ENCODE results near the gene DGKI. TPM values are rescaled to one million over a fixed set of nuclear protein-coding genes. Genes with fewer than 3 reads are reported as not detected.

Gene DGKI
- total RNA-seq, 4 donors from 2014 or later, result 0.66 to 2.9 (median 1.7) TPM

DNA sequence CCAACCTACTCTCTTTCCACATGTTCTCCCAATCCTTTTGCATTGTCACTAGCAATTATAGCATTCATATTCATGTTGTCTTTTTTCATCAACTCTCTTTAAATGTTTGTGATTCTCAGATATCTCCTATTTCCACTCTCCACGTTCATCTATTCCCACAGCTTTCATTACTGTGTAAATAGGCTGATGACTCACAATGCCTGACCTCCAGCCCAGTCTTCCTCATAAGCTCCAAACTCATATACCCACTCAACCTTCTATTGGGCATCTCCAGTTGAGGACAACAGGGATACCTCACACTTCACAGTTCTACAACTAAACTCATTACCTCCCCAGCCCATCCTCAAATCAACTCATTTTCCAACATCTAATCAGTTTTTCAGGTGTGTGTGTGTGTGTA lies 194.1 kb downstream of the DGKI start:
- peaks cover 4 to 17% (median 9%) of the 10 kb centered on the region in 4 donors for H3K4me1 ChIP-seq
- no peak overlapping the region for H3K4me3 ChIP-seq
- intact Hi-C loops (cut with DNase I), result no loop called here
- no peaks in the 10 kb centered on the region for H3K9me3 ChIP-seq
- no peak for TF ChIP-seq POLR2A (IDR thresholded peaks at IDR 0.05; ENCODE audit: low read depth)
- TF ChIP-seq EP300 (IDR thresholded peaks at IDR 0.05), result no peak
- TF ChIP-seq, protein P1, sequence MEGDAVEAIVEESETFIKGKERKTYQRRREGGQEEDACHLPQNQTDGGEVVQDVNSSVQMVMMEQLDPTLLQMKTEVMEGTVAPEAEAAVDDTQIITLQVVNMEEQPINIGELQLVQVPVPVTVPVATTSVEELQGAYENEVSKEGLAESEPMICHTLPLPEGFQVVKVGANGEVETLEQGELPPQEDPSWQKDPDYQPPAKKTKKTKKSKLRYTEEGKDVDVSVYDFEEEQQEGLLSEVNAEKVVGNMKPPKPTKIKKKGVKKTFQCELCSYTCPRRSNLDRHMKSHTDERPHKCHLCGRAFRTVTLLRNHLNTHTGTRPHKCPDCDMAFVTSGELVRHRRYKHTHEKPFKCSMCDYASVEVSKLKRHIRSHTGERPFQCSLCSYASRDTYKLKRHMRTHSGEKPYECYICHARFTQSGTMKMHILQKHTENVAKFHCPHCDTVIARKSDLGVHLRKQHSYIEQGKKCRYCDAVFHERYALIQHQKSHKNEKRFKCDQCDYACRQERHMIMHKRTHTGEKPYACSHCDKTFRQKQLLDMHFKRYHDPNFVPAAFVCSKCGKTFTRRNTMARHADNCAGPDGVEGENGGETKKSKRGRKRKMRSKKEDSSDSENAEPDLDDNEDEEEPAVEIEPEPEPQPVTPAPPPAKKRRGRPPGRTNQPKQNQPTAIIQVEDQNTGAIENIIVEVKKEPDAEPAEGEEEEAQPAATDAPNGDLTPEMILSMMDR (IDR thresholded peaks at IDR 0.05), result no peak
- TF ChIP-seq POLR2AphosphoS5 (IDR thresholded peaks at IDR 0.05), result no peak
- no peak for DNase-seq (ENCODE audit: extremely low spot score)
- no peak overlapping the region for H3K27ac ChIP-seq (replicated peaks in 1 of 4)
- WGBS, result 70% methylated on average over 1 of the region's 1 CpG
- no peaks in the 10 kb centered on the region for H3K27me3 ChIP-seq
- no peaks in the 10 kb centered on the region for H3K36me3 ChIP-seq

- Histone ChIP-seq H3K4me3 (no peak overlapping the region), H3K4me1 (no peaks in the 10 kb centered on the region), H3K36me3 (no peaks in the 10 kb centered on the region), H3K27ac (replicated peaks in 1 of 4) (no peak overlapping the region), H3K9me3 (no peaks in the 10 kb centered on the region), H3K27me3 (peaks cover 0 to 3% (median 0%) of the 10 kb centered on the region in 4 donors)
- WGBS, result 84% methylated on average over 3 of the region's 3 CpGs
- DNase-seq (ENCODE audit: extremely low spot score), result no peak
- intact Hi-C loops (cut with DNase I), result no loop called here
- TF ChIP-seq POLR2AphosphoS5 (IDR thresholded peaks at IDR 0.05) (no peak), EP300 (IDR thresholded peaks at IDR 0.05) (no peak), POLR2A (IDR thresholded peaks at IDR 0.05; ENCODE audit: low read depth) (no peak)
- TF ChIP-seq, protein P1 (IDR thresholded peaks at IDR 0.05), result no peak
Measured at GRCh38 chr7:137647905-137648565, 198.7 kb downstream of the DGKI start.

- Histone ChIP-seq H3K27ac (replicated peaks in 1 of 4) (no peak overlapping the region), H3K9me3 (no peaks in the 10 kb centered on the region), H3K36me3 (no peaks in the 10 kb centered on the region), H3K4me1 (peaks cover 0 to 4% (median 0%) of the 10 kb centered on the region in 4 donors), H3K4me3 (no peak overlapping the region), H3K27me3 (peaks cover 0 to 3% (median 0%) of the 10 kb centered on the region in 4 donors)
- DNase-seq (ENCODE audit: extremely low spot score), result no peak
- intact Hi-C loops (cut with DNase I), result no loop called here
- TF ChIP-seq, protein P1 (IDR thresholded peaks at IDR 0.05), result no peak
- TF ChIP-seq POLR2A (IDR thresholded peaks at IDR 0.05; ENCODE audit: low read depth) (no peak), EP300 (IDR thresholded peaks at IDR 0.05) (no peak), POLR2AphosphoS5 (IDR thresholded peaks at IDR 0.05) (no peak)
- WGBS, result 22% methylated on average over 2 of the region's 2 CpGs
Measured at GRCh38 chr7:137642472-137642871, 204.3 kb downstream of the DGKI start.

DNA sequence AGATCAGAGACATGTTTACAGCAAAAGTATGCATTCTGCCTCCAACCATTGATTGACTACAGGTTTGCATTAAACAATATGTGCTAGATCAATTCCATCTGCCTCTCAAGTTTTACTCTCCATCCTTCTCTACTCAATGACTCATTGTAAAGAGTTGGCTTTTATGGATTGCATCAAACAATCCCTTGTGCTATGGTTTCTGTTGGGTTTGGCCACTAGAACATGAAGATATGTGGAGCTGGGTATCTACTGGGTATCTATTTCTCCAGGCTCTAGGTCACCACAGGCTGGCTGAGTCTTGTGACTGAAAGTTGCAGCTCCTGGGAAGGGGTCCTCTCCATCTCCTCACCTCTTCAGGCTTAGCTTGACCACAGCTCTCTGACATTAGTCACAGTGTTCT lies 204.7 kb downstream of the DGKI start:
- Histone ChIP-seq H3K4me1 (peaks cover 0 to 4% (median 0%) of the 10 kb centered on the region in 4 donors), H3K9me3 (no peaks in the 10 kb centered on the region), H3K4me3 (no peak overlapping the region), H3K36me3 (no peaks in the 10 kb centered on the region), H3K27me3 (peaks cover 0 to 3% (median 0%) of the 10 kb centered on the region in 4 donors), H3K27ac (replicated peaks in 1 of 4) (no peak overlapping the region)
- no peak for TF ChIP-seq EP300 (IDR thresholded peaks at IDR 0.05)
- TF ChIP-seq, protein P1 (IDR thresholded peaks at IDR 0.05), result no peak
- TF ChIP-seq POLR2AphosphoS5 (IDR thresholded peaks at IDR 0.05), result no peak
- no peak for TF ChIP-seq POLR2A (IDR thresholded peaks at IDR 0.05; ENCODE audit: low read depth)
- DNase-seq (ENCODE audit: extremely low spot score), result no peak
- intact Hi-C loops (cut with DNase I), result no loop called here

- Histone ChIP-seq H3K4me3 (no peak overlapping the region), H3K27me3 (no peaks in the 10 kb centered on the region), H3K27ac (replicated peaks in 1 of 4) (no peak overlapping the region), H3K36me3 (no peaks in the 10 kb centered on the region), H3K9me3 (no peaks in the 10 kb centered on the region), H3K4me1 (no peaks in the 10 kb centered on the region)
- DNase-seq (ENCODE audit: extremely low spot score), result no peak
- no peak for TF ChIP-seq POLR2AphosphoS5 (IDR thresholded peaks at IDR 0.05)
- TF ChIP-seq POLR2A (IDR thresholded peaks at IDR 0.05; ENCODE audit: low read depth), result no peak
- TF ChIP-seq, protein P1 (IDR thresholded peaks at IDR 0.05), result no peak
- no peak for TF ChIP-seq EP300 (IDR thresholded peaks at IDR 0.05)
- intact Hi-C loops (cut with DNase I), result no loop called here
- WGBS, result 100% methylated on average over 2 of the region's 2 CpGs
Measured at GRCh38 chr7:137636376-137636775, 210.4 kb downstream of the DGKI start.
